Stimulated activated CD8-positive, alpha-beta memory T cell treated with anti-CD3 and anti-CD28 coated beads, Interleukin-2, amount 100 ng/mL, for 1 hour (primary cell): ENCODE data around the gene CFAP221.

ENCODE experiments used
- DNase-seq, 2 donors: peaks; one replicate each; pipeline ENCODE4 v3.0.0-alpha.2; 2020; ENCODE audit warnings: low read depth in 2 of 2

Gene CFAP221

DNA sequence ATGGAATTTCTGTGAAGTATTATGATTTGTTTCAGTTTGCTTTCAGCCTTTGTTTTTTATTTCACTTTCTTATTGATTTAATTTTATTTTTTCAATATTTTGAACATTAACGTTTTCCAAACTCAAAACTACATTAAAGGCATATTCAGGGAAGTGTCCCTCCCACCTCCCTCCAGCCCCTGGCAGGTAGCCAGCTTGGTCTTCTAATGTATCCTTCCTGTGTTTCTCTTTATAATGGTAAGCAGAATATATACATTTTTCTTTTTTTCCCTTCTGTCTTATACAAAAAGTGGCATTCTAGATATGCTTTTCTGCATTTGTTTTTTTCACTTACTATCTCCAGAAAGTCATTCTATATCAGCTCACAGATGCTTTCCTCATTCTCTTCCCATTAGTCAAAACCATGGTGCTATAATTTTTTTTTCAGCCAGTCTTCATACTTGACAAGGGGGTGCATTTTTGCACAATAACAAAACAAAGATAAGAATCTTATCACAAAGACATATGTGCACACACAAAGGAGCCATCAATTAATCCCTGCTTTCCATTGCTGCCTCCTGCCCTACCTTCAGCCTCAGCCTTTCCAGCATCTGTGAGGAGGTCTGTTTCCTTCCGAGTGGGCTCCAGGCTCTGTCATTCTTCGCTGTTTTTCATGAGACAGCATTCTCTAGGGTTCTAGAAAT is 101.1 kb downstream of the CFAP221 start:
- no peak for DNase-seq

DNA sequence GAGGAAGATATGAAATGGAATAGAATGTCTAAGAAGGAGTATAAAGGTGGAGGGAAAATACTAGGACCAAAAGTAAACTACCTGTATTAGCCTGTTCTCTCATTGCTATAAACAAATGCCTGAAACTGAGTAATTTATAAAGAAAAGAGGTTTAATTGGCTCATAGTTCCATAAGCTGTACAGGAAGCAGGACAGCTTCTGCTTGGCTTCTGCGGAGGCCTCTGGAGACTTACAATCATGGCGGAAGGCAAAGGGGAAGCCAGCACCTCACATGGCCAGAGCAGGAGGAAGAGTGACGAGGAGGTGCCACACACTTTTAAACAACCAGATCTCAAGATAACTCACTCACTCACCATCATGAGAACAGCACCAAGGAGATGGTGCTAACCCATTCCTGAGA is 101.9 kb downstream of the CFAP221 start:
- no peak for DNase-seq

DNA sequence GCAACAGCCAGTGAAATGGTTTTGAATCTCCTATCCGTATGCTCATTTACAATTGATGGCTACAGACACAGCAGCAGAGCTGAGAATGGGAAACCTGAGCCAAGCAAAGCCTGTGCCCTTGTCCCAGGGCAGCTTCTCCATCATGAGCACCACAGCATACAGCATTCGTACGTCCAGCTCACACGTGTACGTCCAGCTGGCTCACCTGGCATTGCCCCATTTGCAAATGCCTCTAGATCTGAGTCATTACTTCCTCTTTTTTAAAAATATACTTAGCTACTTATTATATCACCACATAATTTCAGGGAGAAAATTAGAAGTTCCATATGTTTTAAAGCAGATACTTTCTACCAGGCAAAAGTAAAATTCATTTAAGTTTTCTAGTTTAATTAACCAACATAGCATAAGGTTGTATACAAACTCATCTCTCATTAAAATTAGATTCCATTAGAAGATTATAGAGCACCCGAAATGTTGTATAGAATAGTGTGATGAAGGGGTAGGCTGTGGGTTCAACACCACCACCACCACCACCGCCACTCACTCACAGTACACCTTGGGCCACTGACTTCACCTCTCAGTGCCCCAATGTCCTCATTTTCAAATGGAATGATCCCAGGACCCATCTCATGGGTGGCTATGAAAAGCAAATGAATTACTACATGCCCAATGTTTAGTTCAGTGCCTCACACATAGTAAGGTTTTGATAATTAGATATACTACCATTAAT is 103.4 kb downstream of the CFAP221 start:
- DNase-seq, result no peak

DNA sequence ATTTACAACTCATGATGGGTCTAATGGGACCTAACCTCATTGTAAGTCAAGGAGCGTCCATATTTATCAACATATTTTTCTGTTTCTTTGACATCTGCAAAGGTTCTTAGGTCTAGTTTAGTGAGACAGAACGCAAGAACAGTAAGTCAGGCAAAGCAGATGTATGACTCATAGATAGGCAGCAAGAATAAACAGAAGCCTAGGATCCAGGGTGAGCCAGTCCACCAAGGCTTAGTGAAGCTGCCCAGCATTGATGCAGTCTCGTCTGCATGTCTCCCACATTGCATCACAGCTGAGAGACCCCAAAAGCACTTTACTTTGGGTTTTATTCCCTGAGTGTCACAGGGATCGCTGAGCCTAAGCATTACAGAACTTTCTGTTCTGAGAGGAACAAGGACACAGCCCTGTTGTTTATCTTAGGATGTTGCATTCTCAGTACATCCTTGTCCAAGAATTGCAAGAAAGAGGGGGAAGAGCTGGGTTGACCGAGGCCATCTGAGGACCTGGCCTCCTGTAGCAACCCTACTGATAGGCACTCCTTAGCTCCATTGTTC is 105.2 kb downstream of the CFAP221 start:
- DNase-seq, result no peak

DNA sequence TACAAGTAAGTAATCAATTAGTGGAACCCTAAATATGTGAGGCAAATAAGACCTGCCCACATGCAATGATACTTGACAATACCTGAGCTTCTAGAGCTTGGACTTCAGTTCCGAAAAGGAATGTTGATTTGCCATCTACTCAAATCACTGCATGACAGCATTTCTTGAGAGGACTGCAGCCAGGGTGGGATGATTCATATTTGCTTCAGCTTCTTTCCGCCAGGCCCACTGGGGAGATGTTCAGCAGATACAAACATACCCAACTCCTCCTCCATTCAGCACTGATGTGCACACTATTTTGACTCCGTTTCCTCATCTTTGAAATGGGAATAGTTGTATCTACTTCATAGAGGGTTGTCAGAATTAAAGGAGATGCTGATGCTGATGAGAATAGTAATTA is 106.0 kb downstream of the CFAP221 start:
- no peak for DNase-seq

DNA sequence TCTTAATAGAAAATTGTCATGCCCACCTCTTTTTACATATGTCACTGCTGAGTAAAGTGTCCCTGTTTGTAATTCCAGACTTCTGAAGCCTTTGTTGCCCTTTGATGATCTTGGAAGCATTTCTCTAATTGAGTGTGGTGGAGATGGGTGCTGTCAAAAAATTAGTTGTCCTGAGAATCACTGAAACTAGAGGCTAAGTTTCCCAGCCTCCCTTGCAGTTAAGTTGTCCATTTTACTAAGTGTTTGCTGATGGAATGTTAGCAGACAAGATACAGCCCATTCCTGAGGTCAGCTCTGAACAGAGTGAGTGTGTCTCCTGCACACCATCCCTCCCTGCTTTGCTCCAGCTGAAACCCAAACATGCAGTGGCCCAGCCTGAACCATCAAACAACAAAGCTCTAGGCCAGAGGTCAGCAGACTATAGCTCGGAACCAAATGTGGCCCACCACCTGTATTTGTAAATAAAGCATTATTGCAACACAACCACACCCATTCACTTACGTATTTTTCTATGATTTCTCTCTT is 106.7 kb downstream of the CFAP221 start:
- DNase-seq, result no peak

DNA sequence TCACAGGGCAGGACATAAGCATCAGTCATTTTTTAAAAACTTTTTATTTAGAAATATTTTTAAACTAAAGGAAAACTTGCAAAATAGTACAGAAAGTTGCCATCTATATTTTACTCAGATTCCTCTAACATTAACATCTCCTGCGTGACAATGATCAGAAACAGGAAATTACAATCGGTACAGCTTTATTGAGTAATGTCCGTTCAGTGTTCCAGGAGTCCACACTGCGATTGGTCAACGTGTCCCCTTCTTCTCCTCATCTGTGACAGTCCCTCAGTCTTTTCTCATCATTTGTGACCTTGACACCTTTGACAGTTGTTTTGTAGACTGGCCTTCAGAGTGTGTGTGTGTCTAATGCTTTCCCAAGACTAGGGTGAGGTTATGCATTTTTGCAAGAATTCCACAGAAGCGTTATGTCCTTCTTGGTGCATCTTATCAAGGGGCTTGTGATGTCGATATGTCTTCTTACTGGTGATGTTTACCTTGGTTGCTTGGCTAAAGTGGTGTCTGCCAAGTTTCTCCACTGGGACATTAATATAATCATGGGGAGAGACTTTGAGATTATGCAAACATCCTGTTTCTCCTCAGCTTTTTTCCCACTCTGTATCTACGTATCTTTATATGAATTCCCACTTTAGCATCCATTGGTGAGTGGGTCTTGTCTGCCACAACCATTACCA is 113.4 kb downstream of the CFAP221 start:
- DNase-seq, result no peak

DNA sequence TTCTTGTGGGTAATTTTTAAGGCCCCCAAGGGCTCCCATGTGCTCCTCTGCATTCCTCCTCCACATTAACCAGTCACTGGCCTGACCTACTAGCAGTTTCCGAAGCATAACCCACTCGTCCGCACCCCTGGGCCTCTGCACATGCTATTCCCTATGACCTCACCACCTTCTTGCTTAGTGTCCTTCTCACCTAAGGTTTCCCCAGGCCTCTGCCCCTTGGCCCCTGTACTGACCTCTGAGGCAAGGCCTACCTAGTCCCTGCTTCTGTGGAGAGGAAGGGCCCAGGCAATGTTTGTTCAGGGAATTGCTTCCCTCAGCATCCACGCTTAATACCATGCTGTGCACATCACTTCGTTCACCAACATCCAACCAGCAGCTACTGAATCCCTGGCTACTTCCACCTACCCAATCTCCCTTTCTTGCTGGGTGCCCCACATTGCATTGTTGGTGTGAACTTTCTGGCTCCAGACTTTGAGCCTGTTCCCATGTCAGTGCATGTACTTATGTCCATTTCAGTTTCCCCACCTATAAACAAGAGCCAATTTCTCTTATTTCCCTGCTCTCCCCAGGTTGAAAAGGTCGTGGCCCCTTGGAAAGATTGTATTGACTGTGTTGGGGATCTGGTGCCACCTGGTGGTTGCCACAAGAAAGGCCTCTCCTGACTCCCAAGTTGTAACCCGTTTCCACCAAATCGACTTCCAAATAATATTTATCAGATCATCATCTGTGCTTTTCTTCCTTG is 115.5 kb downstream of the CFAP221 start:
- no peak for DNase-seq

DNA sequence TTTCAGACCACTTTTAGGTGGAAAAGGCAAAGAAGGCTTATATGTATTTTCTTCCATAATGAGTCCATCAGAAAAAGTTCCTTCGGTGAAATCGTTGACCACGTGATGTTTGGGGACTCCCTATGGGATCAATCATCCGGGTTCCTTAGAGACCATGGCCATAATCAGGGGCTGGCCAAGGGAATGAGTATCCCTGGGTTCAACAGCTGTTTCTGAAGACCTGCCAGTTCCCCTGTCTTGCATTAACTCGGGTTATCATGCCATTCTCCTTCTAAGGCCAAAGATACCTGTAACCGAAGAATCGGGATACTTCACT is 116.1 kb downstream of the CFAP221 start:
- no peak for DNase-seq

DNA sequence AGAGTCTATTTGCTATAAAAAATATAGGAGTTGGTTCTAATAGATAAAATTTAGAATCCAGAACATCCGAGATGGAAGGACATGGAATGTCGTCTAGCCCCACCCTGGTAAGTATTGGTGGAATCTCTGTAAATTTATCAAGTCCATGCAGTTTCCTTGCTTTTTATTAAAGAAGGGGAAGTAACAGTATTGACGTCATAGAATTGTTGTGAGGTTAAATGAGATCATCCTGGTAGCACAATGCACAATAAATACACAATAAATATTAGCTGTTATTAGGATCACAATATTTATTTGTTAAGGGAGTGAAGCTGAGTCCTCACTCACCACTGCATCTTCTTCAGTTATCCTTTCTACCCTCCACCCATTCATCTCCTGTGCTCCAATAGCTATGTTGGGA is 118.0 kb downstream of the CFAP221 start:
- DNase-seq, result no peak

DNA sequence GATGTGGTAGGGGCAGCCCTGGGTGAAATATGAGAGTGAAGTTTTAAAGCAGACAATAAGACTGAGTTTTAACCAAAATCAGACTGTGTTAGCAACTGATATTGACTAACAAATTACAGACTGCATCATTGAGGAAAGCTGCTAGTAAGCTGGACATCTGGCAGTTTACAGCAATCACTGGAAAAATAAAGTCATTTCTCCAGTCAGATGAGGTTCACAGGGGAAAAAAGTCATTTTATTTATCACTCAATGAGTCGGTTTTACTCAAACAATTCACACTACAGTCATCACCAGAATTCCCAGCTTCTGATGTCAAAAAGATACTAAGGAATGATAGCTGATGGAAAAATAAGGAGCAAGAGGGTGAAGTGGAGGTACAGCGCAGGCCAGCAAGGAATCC is 124.3 kb downstream of the CFAP221 start:
- no peak for DNase-seq

DNA sequence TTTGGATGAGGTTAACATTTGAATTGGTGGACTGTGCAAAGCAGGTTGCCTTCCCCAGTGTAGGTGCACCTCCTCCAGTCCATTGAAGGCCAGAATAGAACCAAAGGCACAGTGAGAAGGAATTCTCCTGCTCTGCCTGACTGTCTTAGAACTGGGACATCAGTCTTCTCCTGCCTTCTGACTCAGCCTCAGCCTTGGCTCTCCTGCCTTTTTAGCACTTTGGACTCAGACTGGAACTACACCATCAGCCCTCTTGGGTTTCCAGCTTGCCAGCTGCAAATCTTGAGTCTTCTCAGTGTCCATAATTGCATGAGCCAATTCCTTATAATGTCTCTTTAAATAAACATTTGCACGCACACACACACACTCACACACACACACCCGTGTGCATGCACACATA is 126.8 kb downstream of the CFAP221 start:
- no peak for DNase-seq

DNA sequence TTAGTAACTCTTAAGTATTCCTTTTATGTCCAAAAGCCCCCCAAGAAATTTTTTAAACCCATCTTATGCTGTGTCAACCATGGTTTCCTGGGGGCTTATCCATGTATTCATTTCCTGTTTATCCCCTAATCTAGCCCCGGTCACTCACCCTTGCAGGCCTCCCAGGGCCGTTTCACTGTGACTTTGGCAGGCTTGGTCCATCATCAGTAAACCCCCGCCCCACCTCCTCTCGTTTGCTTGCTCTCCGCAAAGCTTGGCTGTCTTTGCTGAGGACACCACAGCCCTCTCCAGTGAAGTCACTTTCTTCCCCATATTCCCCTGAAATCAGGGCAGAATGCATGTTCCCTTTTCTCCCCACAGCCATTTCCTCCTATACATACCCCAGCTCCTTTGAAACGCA is 127.5 kb downstream of the CFAP221 start:
- no peak for DNase-seq

DNA sequence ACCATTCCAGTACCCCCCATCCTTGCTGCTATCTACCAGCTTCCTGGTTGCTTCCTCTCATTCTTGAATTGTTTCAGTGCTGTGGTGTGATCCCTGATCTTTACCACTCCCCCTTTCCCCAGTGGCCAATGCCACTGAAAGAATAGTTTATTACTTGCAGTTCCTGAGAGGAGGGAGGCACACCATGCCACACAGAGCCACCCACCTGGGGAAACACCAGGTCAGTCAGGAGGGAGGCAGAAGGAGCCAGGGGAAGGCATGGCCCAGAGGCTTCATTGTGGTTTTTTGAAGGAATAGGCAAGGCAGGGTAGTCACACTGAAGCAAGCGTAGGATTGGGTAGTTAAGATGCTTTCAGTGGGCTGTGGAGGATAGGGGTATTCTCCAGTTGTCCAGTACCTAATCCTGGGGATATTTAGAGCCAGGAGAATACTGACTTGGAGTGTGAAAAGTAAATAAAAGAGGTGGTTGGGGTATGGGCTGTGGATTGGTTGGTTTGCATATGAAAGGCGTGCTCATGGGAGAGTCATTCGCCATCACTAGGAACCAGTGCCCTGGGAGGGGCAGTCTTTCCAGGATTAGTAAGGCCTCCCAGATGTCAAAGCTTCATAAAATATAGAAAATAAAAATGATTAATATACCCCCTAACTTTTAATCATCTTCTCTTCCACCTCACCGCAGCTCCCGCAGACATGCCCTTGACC is 128.1 kb downstream of the CFAP221 start:
- no peak for DNase-seq

DNA sequence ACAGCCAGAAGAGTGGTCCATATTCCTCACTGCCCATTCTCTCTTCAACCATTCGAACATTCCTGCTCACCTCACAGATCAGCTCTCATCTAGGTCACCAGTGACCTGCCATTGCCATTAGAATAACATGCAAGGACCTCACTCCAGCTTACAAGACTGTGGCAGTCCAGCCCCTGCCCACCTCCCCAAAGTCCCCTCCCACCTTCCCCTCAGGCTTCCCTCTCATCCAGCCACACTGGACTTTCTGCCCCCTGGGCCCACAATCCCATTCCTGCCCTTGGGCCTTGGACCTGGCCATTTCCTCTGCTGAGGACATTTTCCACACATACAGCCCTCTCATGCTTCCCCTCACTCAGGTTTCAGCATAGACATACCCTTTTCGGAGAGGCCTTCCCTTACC is 129.5 kb downstream of the CFAP221 start:
- no peak for DNase-seq

DNA sequence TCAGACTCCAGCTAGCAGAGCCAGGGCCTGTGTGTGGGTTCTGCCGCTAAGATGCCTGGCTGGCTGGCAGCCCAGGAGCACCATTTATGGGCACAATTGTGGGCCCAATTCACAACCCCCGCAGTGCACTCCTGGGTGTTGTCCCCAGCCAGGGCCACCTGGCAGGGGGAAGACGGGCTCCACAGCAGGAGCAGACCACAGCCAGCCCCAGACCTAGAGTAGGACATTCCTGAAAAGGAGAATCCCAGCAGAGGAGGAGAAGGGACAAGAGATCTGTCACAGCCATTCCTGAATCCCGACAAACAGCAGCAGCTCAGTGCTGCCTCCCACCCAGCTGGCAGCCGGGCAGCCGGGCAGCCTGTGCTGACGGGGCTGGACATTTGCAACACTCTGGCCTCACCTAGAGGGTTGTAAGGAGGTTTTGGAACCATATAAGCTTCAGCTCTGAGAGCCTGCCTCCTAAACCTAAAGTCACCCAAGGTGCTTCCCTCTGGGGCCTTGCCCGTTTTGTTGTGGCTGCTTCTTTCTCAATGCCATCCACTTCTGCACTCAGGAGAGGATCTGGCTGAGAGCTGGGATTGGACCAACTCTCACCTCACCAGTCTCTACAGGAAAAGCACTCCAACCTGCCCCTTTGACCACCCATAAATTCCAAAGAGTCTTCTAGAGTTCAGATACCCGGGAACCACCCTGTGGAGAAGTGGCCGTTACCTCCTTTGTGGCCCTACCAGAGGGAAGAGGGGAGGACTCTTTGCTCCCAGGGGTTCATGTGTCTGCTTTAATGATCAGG is 130.7 kb downstream of the CFAP221 start:
- DNase-seq, result no peak

DNA sequence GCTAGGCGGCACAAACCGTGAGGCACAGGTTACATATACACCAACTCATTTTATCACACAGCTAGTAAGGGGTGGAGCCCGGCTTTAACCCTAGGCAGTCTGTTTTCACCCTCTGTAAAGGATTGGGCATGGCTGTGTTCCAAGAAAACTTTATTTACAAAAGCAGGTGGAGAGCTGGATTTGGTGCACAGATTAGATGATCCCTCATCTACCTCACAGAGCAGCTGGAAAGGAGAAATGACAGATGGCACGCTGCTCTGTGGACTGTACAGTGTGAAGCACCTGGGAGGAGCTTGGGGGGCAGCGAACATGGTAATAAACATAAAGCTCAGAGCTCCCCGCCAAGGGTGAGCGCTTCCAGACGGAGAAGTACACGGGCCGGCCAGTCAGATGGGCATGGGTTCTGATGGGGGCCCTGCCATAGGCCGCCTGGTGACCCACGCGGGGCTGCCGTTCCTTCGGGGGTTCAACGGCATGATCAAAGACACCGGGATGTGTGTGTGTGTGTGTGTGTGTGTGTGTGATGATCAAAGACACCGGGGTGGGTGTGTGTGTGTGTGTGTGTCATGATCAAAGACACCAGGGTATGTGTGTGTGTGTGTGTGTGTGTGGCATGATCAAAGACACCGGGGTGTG is 133.9 kb downstream of the CFAP221 start:
- DNase-seq, result no peak

DNA sequence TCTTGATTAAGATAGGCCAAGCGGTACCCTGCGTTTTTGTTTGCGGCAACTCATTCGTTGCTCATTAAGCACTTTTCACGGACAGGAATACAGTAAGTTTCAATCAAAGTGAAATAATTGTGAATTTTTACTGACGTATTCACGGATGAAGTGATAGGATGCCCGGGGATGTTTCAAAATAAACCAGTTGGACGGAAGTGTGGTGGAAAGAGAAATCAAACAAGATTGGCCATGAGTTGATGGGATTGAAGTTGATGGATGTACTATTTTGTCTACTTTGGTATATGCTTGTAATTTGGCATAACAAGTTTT is 135.2 kb downstream of the CFAP221 start:
- DNase-seq, result no peak

DNA sequence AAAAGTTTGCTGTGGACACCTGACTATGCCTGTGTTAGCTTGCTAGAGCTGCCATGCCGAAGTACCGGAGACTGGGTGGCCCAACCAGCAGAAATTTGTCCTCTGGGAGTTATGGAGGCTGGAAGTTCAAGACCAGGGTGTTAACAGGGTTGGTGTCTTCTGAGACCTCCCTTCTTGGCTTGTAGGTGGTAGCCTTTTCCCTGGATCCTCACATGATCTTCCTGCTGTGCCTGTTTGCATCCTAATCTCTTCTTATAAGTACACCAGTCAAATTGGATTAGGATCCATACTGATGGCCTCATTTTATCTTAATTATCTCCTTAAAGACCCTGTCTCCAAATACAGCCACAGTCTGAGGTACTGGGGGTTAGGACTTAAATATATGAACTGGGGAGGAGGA is 135.6 kb downstream of the CFAP221 start:
- no peak for DNase-seq

DNA sequence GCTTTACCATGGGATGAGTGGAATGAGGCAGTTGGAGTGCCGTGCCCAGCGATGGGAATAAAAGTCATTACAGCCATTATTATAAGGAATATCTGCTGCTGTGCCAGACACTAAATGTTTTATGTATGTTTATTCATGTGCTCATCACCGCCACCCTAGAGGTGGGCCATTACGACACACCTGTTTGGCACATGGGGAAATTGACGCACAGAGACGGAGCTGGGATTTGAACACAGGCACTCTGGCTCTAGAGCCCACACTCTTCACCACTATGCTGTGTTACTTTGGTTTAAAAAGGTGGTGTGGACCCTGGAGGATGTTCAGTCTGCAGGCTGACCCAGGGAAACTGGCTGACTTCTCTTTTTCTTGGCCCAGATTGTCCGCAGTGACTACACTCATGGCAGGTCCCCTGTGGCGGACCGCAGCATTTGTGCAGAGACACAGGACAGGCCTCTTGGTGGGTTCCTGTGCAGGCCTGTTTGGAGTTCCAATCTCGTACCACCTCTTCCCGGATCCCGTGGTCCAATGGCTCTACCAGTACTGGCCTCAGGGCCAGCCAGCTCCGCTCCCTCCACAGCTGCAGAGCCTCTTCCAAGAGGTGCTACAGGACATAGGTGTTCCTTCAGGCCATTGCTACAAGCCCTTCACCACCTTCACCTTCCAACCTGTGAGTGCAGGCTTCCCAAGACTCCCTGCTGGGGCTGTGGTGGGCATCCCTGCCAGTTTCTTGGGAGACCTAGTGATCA is 136.4 kb downstream of the CFAP221 start:
- no peak for DNase-seq
